Spleen (tissue), 7 donors: ENCODE results near the gene PTGR1.

ENCODE experiments used
- CTCF ChIP-seq, 11 experiments: fragments of 200-600 bp in 7 of 11; fragments of 450-650 bp in 4 of 11; sonication (generic) in 4 of 11; IDR thresholded peaks in 8 of 11; conservative IDR thresholded peaks in 3 of 11; 1 replicate in 7 of 11; 2 replicates in 4 of 11; pipeline versions ENCODE4 v1.4.0 to v1.8.0; 2016 to 2021; ENCODE audit warnings: antibody characterized with exemption in 11 of 11, inconsistent platforms in 4 of 11, mild to moderate bottlenecking in 1 of 11
- POLR2A ChIP-seq, 3 donors: fragments of 450-650 bp; IDR thresholded peaks; one replicate each; pipeline ENCODE4 v1.5.1; 2017; ENCODE audit warnings: antibody characterized with exemption in 3 of 3, mild to moderate bottlenecking in 1 of 3
- donor health status: DM: no; HTN: no; CAD: no; lungs with moderate emphysema.
- donor health status: DM: no; HTN: no; CAD: no.
- donor health status: DM: no; HTN: no; CAD: no.

DNA sequence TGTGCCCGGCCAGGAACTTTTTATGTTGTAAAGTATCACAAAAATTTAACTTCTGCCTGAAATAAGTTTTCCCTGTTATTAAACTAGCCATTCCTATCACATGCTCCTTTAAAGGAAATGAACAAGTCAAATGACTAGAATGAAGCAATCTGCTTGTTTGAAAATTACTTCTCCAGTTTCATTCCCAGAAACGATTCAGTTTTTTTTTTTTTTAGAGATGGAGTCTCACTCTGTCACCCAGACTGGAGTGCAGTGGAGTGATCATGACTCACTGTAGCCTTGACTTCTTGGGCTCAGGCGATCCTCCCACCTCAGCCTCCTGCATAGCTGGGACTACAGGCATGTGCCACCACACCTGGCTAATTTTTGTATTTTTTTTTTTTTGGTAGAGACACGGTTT is 48.6 kb upstream of the PTGR1 start:
- TF ChIP-seq CTCF (IDR thresholded peaks at IDR 0.05 in 8 of 11, conservative IDR thresholded peaks at IDR 0.05 in 3 of 11) = no peak
- no peak for TF ChIP-seq POLR2A (IDR thresholded peaks at IDR 0.05)
